Activated CD8-positive, alpha-beta memory T cell treated with anti-CD3 and anti-CD28 coated beads, Interleukin-2, amount 50 U/mL, for 4 hours (primary cell): ENCODE results near the gene AUNIP.
A peak's percentile ranks its signal among the peaks of the same experiment; 100 is the strongest.

ENCODE experiments used
- DNase-seq: peaks from one replicate; pipeline ENCODE4 v3.0.0-alpha.2; 2020

AUNIP gene

DNA sequence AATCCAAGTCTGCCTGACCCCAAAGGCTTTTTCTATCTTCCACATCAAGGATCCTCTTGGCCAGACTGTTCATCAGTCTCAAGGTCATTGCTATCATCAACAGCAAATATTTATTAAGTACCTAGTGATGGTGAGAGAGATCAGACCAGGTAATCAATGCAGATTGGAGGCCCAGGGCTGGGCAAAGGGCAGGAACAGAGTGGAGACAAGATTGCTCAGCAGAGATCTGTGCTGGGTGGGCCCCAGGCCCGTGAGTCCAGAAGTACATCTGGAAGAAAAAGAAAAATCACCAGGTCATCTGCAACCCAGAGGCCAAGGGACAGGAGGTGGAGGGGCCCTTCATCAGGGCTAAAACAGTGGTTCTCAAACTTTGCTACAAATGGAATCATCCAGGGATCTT lies 26.3 kb upstream of the AUNIP start:
- DNase-seq: no peak

DNA sequence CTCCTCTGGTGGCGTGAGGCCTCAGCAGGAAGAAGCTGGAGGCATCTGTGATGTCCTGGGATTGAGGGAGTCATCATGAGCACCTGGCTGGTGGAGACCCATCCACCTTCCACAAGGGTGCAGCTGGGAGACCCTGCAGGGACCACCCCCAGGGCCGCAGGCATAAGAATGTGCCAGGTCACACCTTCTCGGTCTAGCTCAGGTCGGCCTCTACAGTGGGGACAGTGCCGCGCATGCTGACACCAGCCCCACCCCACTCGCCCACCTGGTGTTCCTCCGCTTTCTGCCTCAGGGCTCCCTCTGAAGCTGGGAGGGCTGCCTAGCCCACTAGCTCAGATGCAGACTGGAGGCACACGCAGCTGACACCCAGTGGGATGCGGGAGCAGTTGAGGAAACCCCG lies 22.0 kb upstream of the AUNIP start:
- no peak for DNase-seq

DNA sequence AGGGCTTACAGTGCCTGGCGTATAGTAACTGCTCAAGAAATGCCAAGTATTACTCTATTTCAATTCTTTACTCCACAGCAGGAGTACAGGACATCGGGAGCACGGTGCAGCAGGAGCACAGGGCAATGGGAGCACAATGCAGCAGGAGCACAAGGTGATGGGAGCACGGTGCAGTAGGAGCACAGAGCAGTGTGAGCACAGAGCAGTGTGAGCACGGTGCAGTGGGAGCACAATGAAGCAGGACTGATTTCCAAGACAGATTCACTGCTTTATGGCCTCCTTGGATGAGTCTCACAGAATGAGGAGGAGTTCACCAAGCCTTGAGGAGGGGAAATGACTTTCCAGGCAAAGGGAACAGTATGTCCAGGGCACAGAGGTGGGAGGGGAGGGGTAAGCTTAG lies 21.3 kb upstream of the AUNIP start:
- no peak for DNase-seq

DNA sequence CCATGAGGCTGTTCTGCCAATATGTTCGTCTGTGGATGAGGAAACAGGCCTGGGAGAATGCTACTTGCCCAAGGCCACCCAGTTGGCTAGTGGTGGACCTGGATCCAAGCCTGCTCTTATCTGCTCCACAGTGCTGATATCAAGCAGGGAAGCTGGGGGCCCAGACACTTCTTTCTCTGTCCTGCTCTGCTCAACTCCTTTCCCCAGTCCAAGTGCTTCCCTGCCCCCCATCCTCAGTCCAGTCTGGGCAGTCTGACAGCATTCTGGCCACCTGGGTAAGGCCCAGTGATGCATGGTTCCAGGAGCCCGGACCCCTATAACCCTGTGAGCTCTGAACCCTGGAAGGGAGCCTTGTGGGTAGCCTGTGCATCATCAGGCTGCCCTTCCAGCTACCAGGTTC lies 20.4 kb upstream of the AUNIP start:
- no peak for DNase-seq

DNA sequence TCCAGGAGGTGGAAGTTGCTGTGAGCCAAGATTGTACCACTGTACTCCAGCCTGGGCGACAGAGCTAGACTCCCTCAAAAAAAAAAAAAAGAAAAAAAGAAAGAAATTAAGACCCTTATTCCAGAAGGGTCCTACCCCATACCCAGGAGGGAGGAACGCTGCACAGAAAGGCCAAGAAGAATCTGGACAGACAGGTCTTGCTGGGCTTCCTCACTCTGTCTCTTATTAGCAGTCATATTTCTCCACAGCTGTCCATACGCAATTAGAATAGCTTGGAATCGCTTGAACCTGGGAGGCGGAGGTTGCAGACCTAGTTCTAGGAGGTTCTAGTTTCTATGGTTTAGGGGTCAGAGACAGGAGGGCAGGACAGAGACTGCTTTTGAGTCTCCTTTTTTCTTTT lies 19.4 kb upstream of the AUNIP start:
- no peak for DNase-seq

DNA sequence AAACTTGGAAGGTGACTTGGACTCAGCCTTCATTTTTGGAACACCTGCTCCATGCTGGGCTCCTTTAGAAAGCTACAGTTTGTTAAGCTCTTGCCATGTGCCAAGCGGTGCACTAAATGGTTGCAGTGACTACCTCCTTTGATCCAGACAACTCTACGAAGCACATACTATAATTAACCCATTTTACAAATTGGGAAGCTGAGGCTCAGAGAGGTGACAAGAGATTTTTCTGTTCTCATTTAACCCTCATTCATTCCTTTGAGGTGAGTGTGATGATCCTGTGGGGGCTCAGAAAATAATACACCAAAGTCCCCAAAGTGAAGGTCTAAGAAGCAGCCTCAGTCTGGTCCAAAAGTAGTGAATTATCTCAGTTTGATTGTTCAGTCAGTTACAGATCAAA lies 17.9 kb upstream of the AUNIP start:
- no peak for DNase-seq

DNA sequence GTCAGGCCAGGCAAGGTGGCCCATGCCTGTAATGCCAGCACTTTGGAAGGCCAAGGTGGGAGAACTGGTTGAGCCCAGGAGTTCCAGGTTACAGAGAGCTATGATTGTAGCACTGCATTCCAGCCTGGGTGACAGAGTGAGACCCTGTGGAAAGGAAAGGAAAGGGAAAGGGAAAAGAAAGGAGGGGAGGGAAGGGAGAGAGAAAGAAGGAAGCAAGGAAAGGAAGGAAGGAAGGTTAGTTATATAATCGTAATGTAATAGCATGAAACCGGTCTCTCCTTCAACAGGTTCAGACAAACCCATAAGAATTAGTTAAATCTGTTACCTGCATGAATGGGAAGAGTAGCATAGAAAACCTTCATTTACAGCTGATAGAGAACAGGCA lies 17.4 kb upstream of the AUNIP start:
- no peak for DNase-seq

DNA sequence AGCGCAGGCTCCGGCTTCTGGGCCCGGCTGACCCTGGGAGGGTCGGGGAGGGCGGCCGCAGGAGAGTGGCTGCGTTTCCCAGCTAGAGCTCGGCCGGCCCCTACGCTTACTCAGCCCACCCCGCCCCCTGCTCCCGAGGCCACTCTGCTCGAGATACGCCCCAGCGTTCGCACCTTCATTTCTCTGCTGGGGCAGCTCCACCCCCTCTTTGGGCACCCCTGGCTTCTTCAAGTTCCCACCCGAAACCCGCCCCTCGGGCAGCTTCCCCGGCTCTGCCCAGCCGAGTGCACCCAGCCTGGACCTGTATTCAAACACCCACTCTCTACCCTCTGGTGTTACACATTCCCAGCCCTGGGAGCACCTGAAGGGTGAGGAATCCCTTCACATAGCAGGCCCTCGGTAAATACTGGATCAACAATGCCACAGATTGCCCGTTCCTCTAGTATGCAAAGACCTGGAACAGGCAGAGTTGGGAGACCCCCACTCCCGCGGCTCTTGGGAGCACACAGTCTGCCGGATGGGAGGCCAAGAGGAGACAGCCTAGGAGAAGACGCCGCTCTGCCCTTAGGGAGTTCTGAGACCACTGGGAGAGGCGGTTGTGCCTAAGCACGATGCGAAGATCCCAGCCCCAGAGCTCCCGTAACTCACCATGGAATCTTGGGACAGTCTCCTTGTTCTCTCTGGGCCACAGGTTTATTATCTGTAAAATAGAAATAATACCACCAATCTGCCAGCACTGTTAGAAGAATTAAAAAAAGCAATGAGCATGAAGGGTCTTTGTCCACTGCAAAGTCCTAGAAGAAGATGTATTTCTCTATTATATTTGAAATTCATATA lies 16.8 kb upstream of the AUNIP start:
- peak; percentile 41 for DNase-seq

DNA sequence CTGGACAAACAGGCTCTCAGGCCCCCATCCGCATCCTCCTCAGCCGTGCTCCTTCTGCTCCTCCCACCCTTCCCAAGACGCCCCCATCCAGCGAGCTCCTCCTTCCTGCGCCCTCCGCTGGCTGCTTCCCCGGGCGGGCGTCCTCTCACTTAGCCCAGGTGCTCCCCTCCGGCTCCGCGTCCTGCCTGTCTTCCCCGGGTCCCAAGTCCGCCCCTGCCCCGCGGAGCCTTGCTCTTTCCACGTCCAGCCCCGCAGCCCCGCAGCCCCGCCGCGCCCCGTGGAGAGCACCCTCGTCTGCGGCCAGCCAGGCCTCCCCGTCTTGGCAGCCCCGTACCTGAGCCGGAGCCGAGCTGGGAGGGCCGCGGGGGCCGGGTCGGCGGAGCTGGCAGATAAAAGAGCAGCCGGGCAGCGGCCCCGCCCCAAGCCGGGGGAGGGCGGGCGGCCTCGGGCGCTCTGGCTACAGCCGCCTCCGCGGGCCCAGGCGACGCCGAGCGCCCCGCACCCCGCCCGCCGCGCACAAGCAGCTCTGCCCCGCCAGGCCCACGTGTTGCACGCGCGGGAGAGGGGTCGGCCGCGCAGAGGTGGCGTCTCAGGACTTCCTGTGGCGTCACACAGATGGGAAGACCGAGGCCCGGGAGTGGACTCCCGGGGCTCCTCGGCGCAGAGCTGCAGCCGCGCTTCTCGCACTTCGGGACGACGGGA lies 16.0 kb upstream of the AUNIP start, which contains the start of gene PAQR7:
Gene PAQR7 (minus strand): TSS at position 555 of the 702 bp plus-strand sequence. CDS start 11,869 bp downstream, outside the sequence.
- peak; percentile 64 for DNase-seq

DNA sequence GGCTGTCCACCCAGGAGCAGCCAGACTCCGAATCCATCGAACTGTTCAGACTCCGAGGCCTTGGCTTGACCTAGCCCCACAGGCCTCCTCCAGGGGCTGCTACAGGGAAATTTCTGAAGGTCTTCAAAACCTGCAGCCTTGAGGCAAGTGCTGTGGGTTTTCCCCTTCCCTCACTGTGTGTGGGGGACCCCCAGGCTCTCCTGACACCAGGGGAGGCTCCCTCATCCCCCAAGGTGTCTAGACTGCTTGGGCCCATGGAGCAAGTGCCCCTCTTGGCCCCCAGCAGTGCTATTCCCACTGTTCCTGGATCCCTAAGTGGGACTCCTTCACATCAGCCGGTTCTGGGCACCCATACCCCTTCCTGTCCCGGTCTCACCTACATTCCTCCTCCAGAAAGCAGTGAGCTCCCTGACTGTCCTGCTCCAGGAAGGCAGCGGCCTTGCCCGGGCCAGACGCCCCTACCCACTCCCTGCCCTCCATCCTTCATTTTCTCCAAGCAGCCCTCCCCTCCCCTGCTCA lies 15.4 kb upstream of the AUNIP start:
- DNase-seq: no peak

DNA sequence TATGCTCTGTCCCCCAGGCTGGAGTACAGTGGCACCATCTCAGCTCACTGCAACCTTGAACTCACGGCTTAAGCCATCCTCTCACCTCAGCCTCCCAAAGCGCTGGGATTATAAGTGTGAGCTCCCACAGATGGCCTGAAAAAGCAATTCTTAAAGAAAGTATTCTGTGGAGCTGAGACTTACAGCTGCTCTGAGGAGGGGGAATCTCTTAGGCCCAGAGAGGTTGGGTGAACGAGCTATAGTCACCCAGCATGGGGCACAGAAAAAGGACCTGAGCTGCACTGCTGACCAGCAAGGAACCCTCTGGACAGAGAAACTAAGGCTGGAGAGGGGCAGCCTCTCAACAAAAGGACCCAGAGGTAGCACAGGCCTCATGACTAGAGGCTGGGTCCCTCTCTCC lies 15.0 kb upstream of the AUNIP start:
- no peak for DNase-seq

DNA sequence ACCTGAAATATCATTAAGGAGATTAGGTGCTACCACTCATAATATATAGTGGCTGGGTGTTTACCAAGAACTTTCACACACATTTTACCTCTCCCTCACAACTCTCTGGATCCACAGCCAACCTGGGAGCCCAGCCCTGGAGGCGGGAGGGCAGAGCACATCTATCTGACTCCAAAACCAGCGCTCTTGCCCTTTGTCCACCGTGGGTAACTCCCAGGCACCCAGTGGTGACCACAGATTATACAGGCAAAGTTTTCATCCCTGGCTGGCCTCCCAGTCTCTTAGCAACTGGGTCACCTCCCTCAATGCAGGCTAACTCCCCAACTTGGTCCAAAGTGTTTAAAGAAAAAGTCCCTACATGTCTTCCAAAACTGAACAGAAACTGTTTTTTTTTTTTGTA lies 13.9 kb upstream of the AUNIP start:
- DNase-seq: no peak

DNA sequence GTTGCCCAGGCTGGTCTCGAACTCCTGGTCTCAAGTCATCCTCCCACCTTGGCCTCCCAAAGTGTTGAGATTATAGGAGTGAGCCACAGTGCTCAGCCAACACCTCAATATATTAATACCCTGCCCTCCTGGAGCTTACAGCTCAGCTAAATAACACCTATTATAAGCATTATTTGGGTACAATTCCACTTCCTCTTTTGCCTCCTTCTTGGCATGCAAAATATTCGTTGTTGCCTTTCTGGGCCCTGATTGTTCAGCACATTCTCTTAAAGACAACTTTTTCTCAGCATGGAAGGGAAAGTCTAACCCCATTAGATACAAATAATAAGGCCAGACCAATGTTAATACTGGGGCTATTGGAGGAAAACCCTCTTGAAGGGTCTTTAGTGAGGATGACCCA lies 13.5 kb upstream of the AUNIP start:
- DNase-seq: no peak

DNA sequence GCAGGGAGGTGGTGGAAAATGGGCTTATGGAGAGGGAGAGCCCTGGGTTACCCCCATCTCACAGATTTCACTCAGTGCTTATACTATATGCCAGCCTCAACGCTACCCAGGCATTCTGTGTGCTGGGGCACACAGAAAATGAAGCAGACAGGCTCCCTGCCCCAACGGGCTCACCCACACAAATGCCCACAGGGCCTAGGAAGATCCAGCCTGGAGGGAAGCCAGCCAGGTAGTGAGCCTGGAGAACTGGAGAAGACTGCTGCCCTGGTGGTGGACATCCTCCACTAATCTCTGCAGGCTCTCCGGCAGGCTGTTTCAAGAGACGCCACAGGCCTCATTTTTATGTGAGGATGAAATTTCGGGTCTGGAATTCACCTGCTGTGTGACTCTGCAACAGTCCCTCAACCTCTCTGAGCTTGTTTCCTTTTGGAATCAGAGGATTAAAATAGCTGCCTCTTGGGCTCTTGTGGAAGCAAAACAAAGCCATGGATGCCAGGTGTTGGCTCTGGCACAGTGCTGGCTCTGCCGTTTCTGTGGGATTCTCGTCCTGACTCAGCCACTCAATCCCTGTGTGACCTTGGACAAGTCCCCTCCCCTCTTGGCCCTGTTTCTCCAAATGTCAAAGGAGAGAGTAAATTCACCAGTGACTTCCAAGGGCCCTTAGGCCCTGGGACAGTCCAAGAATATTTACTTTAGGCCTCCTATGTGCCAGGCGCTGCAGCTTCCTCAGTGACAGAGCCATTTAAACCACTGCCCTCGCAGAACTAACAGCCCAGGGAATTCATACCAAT lies 12.6 kb upstream of the AUNIP start:
- no peak for DNase-seq

DNA sequence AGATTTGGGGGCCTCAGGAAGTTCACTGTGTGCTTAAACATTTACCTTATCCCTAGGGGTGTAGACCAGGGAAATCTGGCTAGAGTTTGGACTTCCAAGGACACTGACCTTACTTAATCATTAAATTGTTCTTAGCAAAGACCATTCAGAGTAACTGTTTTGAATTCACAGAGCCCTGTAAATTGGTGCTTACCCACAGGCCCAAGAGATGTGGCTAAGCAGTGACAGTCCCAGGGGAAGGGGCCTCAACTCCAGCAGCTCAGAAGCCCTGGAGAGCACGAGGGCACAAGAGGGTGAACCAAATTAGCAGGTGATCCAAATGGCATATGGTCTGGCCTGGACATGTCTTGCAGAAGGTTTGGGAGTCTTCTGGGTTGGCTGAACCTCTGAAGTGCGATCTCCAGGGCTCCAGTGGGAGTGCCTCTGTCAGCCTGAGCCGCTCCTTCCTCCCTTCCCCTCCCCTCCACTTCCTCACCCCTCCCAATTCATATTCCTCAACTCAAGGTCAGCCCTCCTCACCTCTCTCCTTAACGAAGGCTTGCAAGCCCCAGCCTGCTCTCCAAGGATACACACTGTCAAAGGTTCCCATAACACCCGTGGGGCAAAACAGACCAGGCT lies 11.9 kb upstream of the AUNIP start:
- DNase-seq: no peak

DNA sequence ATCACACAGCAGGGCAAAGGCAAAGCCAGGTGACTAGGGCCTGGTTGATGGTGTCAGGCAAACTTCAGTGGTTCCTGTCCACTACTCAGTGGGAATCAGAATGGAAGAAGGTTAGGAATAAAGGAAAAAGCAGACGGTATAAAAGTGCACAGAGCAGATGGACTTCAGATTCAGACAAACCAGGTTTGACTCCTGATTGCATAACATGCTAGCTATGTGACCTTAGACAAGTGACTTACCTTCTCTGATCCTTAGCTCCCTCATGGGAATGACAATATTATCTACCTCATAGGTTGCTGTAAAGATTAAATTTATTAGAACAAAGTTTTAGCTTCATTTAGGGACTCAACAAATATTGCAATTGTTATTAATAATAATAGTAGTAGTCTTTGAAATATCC lies 11.4 kb upstream of the AUNIP start:
- DNase-seq: no peak

DNA sequence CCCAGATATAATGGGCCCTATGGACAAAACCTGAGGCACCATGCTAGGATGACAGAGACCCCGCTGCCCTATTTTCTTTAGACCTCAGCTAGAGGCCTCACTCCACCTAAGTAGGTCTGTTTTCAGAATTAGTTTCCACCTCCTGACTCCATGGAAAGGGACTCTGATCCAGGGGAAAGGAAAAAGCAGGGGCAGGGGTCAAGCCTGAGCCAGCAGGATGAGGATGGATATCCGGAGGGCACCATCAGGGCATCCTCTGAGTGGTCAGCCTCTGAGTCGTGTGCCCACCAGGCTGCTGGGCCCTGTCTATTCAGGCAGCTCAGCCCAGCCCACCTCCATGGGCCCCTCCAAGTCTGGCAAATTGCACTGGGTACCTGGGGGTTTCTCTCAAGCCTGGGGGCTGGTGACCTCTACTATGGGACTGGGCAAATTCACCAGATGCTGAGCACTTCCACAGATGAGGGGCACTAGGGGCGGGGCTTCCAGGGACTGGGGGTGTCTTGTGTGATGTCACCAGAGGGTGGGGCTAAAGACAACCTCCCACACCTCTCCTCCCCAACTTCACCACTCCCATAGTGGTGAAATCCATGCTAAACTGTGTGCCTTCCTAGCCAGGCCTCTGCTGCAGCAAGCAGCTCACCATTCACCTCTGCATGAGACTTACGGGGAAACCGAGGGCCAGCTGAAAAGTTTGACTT lies 10.8 kb upstream of the AUNIP start:
- DNase-seq: no peak

DNA sequence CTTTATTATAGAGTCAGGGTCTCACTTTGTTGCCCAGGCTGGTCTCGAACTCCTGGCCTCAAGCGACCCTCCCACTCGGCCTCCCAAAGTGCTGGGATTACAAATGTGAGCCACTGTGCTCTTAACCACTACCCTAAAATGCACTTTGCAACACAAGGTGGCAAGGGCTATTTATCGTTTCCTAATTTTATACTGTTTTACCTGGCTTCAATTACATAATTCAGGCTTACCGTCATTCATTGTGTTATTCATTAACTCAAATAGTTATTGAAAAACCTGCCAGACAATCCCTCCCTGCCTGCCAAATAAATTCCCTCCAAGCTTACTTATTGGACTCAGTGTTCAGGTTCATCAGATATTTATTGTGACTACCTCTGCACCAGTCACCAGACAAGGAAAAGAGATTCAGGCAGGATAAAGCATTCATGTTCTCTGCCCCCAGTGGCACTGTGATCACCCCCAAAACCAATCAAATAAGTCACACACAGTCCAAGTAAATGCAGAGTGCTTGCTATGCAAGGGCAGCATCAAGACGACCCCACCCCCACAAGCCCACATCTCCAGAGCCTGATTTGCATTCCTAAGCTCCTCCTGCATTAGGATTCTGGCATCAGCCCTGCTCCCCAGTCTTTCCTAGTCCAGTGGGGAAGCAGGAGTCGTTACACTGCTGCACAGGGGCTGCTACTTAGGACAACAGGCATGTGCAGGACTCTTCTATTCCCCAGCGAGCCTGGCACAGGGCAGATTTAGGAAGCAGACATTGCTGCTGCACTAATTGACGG lies 8.1 kb upstream of the AUNIP start:
- no peak for DNase-seq

DNA sequence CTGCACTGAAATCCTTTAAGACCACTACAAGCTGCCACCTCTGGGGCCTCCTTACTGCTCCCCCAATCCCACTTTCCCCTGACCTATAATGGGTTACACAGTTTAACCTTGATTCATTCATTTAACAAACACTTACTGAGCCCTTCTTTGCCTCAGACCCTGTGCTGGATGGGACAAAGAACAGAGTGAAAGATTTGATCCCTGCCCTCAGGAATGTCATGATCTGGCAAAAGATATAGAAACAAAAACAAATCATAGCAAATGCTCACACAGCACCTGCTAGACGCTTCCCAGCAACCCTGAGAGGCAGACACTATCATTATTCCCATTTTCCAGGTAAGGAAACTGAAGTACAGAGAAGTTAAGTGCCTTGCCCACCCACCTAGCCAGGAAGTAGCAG lies 7.0 kb upstream of the AUNIP start:
- DNase-seq: no peak

DNA sequence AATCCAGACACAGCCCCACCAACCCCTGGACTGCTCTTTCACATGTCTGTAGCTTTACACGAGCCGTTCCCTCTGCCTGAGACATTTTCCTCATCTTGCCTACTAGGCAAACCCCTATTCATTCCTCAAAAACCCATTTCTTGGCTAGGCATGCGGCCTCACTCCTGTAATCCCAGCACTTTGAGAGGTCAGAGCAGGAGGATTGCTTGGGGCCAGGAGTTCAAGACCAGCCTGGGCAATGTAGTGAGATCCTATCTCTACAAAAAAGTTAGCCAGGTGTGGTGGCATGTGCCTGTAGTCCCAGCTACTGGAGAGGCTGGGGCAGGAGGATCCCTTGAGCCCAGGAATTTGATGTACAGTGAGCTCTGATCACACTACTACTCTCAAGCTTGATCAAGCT lies 5.2 kb upstream of the AUNIP start:
- no peak for DNase-seq

DNA sequence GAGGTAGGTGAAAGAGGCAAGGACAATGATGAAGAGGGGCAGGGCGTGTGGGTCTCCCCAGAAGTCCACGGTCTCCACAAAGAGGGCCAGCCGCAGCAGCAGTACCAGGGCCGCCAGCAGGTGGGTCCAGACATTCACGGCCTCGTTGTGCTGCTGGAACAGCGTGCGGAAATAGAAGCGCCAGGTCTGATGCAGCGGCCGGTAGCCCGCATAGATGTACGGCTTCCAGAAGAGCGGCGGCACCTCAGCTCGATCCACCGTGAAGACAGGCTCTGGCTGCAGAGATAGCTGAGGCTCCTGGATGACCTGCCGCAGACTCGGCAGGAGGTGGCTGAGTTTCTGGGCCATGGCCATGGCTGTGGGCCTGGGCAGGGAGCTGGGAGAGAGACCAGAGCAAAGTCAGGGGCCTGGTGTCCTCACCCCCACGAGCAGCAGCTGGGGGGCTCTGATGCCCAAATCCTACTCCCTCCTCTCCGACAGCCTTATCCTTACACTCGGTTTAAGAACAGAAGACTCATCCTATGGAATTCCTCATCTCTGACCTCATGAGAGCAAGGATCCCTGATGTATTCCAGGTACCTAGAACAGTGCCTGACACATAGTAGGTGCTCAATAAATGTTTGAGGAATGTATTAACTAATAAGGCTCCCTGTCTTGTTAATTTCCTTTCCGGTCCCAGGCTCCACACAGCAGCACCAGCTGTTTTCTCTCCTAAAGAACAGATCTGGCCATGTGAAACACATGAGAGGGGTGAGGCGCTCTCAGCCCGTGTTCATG lies 4.4 kb upstream of the AUNIP start:
- no peak for DNase-seq
